Nephron progenitor cell (in vitro differentiated cells): ENCODE results near the gene LAD1.
A peak's percentile ranks its signal among the peaks of the same experiment; 100 is the strongest.

Source experiments
- DNase-seq: peaks from one replicate; pipeline ENCODE4 v3.0.0; 2021
- H3K27ac Mint-ChIP-seq: 2 replicates; pipeline ENCODE4 v1.8.0; 2021; ENCODE audit warnings: mild to moderate bottlenecking, moderate library complexity, mixed read lengths
- H3K27me3 Mint-ChIP-seq: 2 replicates; pipeline ENCODE4 v1.8.0; 2021; ENCODE audit warnings: mild to moderate bottlenecking, low read depth, mixed read lengths; ENCODE audit not compliant: poor library complexity
- H3K36me3 Mint-ChIP-seq: 2 replicates; pipeline ENCODE4 v1.8.0; 2021; ENCODE audit warnings: low read depth, mixed read lengths
- H3K4me1 Mint-ChIP-seq: 2 replicates; pipeline ENCODE4 v1.8.0; 2021; ENCODE audit warnings: mixed read lengths
- H3K4me3 Mint-ChIP-seq: 2 replicates; pipeline ENCODE4 v1.8.0; 2021; ENCODE audit warnings: mild to moderate bottlenecking, moderate library complexity, mixed read lengths
- H3K9me3 Mint-ChIP-seq: 2 replicates; pipeline ENCODE4 v1.8.0; 2021; ENCODE audit warnings: mild to moderate bottlenecking, moderate library complexity, mixed read lengths
- TF ChIP-seq, protein P1 (sequence below): fragments of 200-600 bp; sonication (generic); IDR thresholded peaks from 2 replicates; pipeline ENCODE4 v1.5.0; 2021; ENCODE audit warnings: antibody characterized with exemption

LAD1 gene

DNA sequence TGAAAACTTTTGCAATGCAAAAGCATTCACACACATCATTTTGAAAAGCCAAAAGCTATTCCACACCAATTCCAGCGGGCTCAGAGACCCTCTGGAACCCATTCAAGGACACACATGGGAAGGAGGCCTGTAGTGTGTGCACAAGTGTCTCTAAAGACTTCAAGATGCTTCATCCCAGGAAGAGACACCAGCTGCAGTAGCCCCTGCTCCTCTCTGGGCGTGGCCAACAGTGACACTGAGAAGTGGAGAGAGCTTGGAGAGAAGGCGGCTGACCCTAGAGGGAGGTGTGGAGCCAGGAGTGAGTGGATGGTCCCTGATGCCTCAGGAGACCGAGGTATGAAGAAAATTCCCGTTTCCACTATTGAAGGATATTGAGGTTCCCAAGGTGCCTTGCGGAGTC is 37.3 kb upstream of the LAD1 start:
- DNase-seq: peak; percentile 47
- Mint-ChIP-seq H3K36me3 (peaks cover 4% of the 10 kb centered on the region), H3K4me1 (peaks cover 20% of the 10 kb centered on the region), H3K27ac (no peak overlapping the region), H3K27me3 (peaks cover 39% of the 10 kb centered on the region), H3K4me3 (no peak overlapping the region), H3K9me3 (peaks cover 16% of the 10 kb centered on the region)
- TF ChIP-seq, protein P1, sequence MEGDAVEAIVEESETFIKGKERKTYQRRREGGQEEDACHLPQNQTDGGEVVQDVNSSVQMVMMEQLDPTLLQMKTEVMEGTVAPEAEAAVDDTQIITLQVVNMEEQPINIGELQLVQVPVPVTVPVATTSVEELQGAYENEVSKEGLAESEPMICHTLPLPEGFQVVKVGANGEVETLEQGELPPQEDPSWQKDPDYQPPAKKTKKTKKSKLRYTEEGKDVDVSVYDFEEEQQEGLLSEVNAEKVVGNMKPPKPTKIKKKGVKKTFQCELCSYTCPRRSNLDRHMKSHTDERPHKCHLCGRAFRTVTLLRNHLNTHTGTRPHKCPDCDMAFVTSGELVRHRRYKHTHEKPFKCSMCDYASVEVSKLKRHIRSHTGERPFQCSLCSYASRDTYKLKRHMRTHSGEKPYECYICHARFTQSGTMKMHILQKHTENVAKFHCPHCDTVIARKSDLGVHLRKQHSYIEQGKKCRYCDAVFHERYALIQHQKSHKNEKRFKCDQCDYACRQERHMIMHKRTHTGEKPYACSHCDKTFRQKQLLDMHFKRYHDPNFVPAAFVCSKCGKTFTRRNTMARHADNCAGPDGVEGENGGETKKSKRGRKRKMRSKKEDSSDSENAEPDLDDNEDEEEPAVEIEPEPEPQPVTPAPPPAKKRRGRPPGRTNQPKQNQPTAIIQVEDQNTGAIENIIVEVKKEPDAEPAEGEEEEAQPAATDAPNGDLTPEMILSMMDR: no peak

DNA sequence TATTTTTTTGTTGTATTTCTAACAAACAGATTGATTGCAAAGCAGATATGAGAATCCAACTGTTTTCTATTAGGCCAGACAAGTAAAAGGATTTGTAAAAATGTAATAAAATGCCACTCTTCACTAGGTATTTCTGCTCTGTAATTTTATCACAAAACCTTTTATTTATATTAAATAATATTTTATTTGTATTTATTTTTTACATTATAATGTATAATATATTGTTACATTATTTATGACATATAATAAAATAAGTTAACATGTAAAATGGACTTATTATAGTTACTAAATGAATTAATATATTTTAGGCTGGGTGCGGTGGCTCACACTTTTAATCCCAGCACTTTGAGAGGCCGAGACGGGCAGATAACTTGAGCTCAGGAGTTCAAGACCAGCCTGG is 35.1 kb upstream of the LAD1 start:
- TF ChIP-seq, protein P1: no peak
- no peaks in the 10 kb centered on the region for H3K36me3 Mint-ChIP-seq
- peaks cover 34% of the 10 kb centered on the region for H3K4me1 Mint-ChIP-seq
- H3K4me3 Mint-ChIP-seq: no peak overlapping the region
- H3K27ac Mint-ChIP-seq: no peak overlapping the region
- DNase-seq: no peak
- no peaks in the 10 kb centered on the region for H3K9me3 Mint-ChIP-seq
- H3K27me3 Mint-ChIP-seq: peaks cover 38% of the 10 kb centered on the region

DNA sequence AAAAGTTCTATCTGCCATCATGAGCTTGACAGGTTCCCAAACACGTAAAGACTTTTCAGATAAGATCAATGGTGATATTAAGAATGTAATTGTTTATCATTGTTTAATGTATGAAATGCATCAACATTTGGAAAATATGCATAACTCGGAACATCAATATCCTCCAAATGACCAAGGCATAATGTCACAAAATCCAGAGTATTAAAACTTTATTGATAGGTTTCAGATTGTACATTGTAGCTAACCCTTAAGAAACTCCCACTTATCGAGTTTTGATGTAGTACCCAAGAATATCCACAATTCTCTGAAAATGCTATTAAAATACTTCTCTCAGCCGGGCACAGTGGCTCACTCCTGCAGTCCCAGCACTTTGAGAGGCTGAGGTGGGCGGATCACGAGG is 34.5 kb upstream of the LAD1 start:
- no peak overlapping the region for H3K27ac Mint-ChIP-seq
- H3K9me3 Mint-ChIP-seq: no peaks in the 10 kb centered on the region
- no peak for DNase-seq
- H3K36me3 Mint-ChIP-seq: no peaks in the 10 kb centered on the region
- no peak overlapping the region for H3K4me3 Mint-ChIP-seq
- TF ChIP-seq, protein P1: no peak
- H3K4me1 Mint-ChIP-seq: peaks cover 34% of the 10 kb centered on the region
- peaks cover 37% of the 10 kb centered on the region for H3K27me3 Mint-ChIP-seq

DNA sequence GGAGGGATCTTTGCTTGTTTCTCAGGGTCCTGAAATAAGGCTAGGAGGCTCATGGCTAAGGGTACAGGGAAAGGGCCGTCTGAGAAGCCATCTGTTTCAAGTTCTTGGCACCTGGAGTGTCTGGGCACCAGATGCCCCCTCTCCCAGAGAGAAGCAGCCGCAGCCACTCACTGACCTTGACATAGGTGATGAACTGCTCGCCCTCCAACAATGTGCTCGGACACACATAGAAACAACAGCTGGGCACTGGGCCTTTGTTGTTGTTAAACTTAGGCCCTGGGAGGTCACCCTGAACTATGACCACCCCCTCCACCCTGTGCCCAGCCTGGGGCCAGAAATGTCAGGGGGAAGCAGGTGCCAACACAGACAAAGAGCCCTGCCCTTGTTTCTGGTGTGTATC is 31.7 kb upstream of the LAD1 start:
- TF ChIP-seq, protein P1: no peak
- Mint-ChIP-seq H3K4me3 (no peak overlapping the region), H3K4me1 (peaks cover 19% of the 10 kb centered on the region), H3K27me3 (peaks cover 36% of the 10 kb centered on the region), H3K27ac (no peak overlapping the region), H3K36me3 (no peaks in the 10 kb centered on the region), H3K9me3 (no peaks in the 10 kb centered on the region)
- no peak for DNase-seq

DNA sequence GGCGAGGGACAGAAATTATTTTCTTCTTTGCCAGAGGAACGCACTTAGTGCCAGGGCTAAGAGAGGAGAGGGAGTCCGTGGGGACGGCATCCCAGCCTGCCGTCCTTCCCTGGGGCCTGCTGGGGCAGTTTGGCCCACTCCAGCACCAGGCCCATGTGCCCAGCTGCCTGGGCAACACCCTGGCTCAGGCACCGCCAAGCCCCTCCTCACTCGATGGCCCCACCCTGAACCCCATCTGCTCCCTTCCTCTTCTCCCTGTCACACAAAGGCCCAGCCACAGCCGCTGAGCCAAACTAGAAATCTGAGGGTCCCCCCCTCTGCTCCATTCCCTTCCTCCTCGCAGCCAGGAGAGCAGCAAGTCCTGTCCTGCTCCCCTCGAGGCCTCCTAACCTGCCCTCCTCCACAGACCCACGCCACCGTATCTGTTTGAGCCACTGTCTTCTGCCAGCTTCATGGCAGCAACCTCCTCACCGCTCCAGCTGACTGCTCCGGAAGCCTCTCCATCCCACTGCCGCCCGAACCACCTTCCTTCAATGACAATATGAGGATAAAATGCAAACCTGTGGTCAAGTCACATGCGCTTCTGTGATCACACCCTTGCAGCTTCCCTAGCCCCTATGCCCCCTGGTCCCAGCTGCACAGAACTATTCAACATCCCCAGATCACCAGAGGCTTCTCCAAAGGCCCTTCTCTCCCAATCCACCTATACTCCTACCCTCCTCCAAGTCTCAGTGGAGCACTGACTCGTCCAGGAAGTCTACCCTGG is 30.8 kb upstream of the LAD1 start:
- no peak overlapping the region for H3K4me3 Mint-ChIP-seq
- H3K4me1 Mint-ChIP-seq: peaks cover 16% of the 10 kb centered on the region
- H3K27ac Mint-ChIP-seq: peak overlapping the region; percentile 27
- peaks cover 4% of the 10 kb centered on the region for H3K9me3 Mint-ChIP-seq
- H3K27me3 Mint-ChIP-seq: peaks cover 33% of the 10 kb centered on the region
- DNase-seq: no peak
- TF ChIP-seq, protein P1: no peak
- no peaks in the 10 kb centered on the region for H3K36me3 Mint-ChIP-seq

DNA sequence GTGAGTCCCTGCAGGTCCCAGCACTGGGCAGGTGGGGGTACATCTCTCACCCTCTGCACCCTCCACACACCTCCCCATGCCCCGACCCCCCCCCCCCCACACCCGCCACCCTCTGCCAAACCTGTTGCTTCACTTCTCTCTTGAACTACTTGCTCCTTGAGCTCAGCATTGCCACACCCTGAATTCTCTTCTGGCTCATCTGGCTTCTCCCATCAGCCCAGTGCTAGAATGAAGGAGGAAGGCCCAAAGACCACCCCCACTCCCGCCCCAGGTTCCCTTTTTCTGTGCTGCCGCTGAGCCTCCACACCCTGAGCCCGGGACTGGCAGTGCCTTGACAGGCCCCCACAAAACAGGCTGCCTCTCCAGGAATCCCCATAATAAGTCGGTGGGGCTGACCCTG is 28.8 kb upstream of the LAD1 start:
- TF ChIP-seq, protein P1: no peak
- no peak for DNase-seq
- peaks cover 4% of the 10 kb centered on the region for H3K9me3 Mint-ChIP-seq
- no peaks in the 10 kb centered on the region for H3K36me3 Mint-ChIP-seq
- H3K4me3 Mint-ChIP-seq: no peak overlapping the region
- peaks cover 35% of the 10 kb centered on the region for H3K27me3 Mint-ChIP-seq
- peaks cover 21% of the 10 kb centered on the region for H3K4me1 Mint-ChIP-seq
- no peak overlapping the region for H3K27ac Mint-ChIP-seq
